Spinal cord (tissue), 10 donors: ENCODE measurements around the gene DAB1. TPM values are rescaled to one million over a fixed set of nuclear protein-coding genes. Genes with fewer than 3 reads are reported as not detected.

Experiments
- DNase-seq, 6 donors: peaks; one replicate each; pipeline versions ENCODE4 v3.0.0 to v3.0.0-alpha.2; 2013 to 2015; ENCODE audit warnings: low spot score in 6 of 6, low read depth in 4 of 6
- H3K27ac ChIP-seq: one replicate; pipeline ENCODE4 v1.5.1; 2013; ENCODE audit warnings: low read depth, low read length, control low read depth
- H3K27me3 ChIP-seq: one replicate; pipeline ENCODE4 v1.6.1; 2013; ENCODE audit warnings: low read length; ENCODE audit not compliant: control insufficient read depth, insufficient read depth
- H3K36me3 ChIP-seq: one replicate; pipeline ENCODE4 v1.6.1; 2013; ENCODE audit warnings: low read length; ENCODE audit not compliant: control insufficient read depth, insufficient read depth
- H3K4me1 ChIP-seq: one replicate; pipeline ENCODE4 v1.6.1; 2013; ENCODE audit warnings: low read length; ENCODE audit not compliant: control insufficient read depth, insufficient read depth
- H3K4me3 ChIP-seq: one replicate; pipeline ENCODE4 v1.5.1; 2013; ENCODE audit warnings: low read depth, low read length, control low read depth
- H3K9me3 ChIP-seq: one replicate; pipeline ENCODE4 v1.6.1; 2013; ENCODE audit warnings: low read length; ENCODE audit not compliant: control insufficient read depth, insufficient read depth
- WGBS: methylation state at CpG from one replicate; pipeline ENCODE4 v1.1.5; 2013; ENCODE audit warnings: missing lambda C conversion rate; ENCODE audit not compliant: insufficient coverage; 5-methylcytosine and 5-hydroxymethylcytosine counted together
- polyA plus RNA-seq, 2 donors: library from polyadenylated mRNA; unstranded; fragments of 120-200 nt; gene quantifications; one replicate each; pipeline ENCODE4 v1.2.1, GENCODE V29; 2013; ENCODE audit not compliant: insufficient read length in 2 of 2
- total RNA-seq, 2 donors: library from RNA; depleted of rRNA in 1 of 2; stranded (reverse); fragments of 120-200 nt in 1 of 2; fragments of >200 nt in 1 of 2; gene quantifications; one replicate each; pipeline versions ENCODE4 v1.2.3 to v1.2.4, GENCODE V29; 2013 to 2014
- donor health status: healthy.

The DAB1 gene
- total and polyA plus RNA-seq, 4 donors, result 8.3 to 27.9 (median 16.9) TPM

- H3K27ac ChIP-seq, result no peak overlapping the region
- peaks cover 6% of the 10 kb centered on the region for H3K36me3 ChIP-seq
- H3K4me3 ChIP-seq, result no peak overlapping the region
- H3K9me3 ChIP-seq, result no peaks in the 10 kb centered on the region
- no peak for DNase-seq
- H3K27me3 ChIP-seq, result no peaks in the 10 kb centered on the region
- H3K4me1 ChIP-seq, result peaks cover 2% of the 10 kb centered on the region
- WGBS, result 76% methylated on average over 4 of the region's 7 CpGs
Observed at GRCh38 chr1:57017717-57018116, 406.1 kb downstream of the DAB1 start.

- 64% methylated on average over 5 of the region's 6 CpGs for WGBS
- H3K4me3 ChIP-seq, result no peak overlapping the region
- H3K27me3 ChIP-seq, result no peaks in the 10 kb centered on the region
- H3K9me3 ChIP-seq, result no peaks in the 10 kb centered on the region
- peaks cover 6% of the 10 kb centered on the region for H3K36me3 ChIP-seq
- DNase-seq, result no peak
- H3K4me1 ChIP-seq, result peaks cover 2% of the 10 kb centered on the region
- H3K27ac ChIP-seq, result no peak overlapping the region
Observed at GRCh38 chr1:57017200-57017599, 406.7 kb downstream of the DAB1 start.

- no peaks in the 10 kb centered on the region for H3K9me3 ChIP-seq
- peaks cover 2% of the 10 kb centered on the region for H3K4me1 ChIP-seq
- H3K36me3 ChIP-seq, result peaks cover 6% of the 10 kb centered on the region
- no peaks in the 10 kb centered on the region for H3K27me3 ChIP-seq
- DNase-seq, result no peak
- H3K4me3 ChIP-seq, result no peak overlapping the region
- H3K27ac ChIP-seq, result no peak overlapping the region
- WGBS, result 97% methylated on average over 15 of the region's 15 CpGs
Observed at GRCh38 chr1:57015071-57015470, 408.8 kb downstream of the DAB1 start.

DNA sequence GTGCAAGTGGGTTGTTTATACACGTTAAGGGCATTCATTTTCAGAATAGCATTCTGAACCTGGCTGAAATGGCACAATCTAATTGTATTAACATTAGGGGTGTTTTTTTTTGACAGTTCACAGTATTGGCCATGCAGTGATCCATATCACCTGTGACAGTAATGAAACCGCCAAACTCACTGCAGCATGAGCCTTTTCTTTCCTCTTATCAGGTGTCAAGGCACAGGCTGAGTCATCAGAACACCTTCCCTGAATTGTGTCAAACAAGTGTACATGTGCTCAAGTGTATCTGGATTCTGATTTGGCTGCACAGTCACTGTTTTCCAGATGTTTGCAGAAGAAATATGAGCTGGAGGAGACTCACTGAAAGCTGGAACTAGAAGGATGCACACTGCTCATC, 410.3 kb downstream of the DAB1 start:
- Histone ChIP-seq H3K27ac (no peak overlapping the region), H3K9me3 (no peaks in the 10 kb centered on the region), H3K4me1 (no peaks in the 10 kb centered on the region), H3K27me3 (no peaks in the 10 kb centered on the region), H3K4me3 (no peak overlapping the region), H3K36me3 (peaks cover 6% of the 10 kb centered on the region)
- DNase-seq, result no peak
- WGBS, result 100% methylated on average over 1 of the region's 2 CpGs

- H3K36me3 ChIP-seq, result peaks cover 6% of the 10 kb centered on the region
- DNase-seq, result no peak
- H3K27me3 ChIP-seq, result no peaks in the 10 kb centered on the region
- H3K27ac ChIP-seq, result no peak overlapping the region
- no peak overlapping the region for H3K4me3 ChIP-seq
- no peaks in the 10 kb centered on the region for H3K4me1 ChIP-seq
- H3K9me3 ChIP-seq, result no peaks in the 10 kb centered on the region
- WGBS, result no CpG with 5 or more reads among the region's 1 CpG
Observed at GRCh38 chr1:57012315-57012714, 411.5 kb downstream of the DAB1 start.

GRCh38 chr1:57010511-57010910, 413.3 kb downstream of the DAB1 start:
- H3K4me1 ChIP-seq, result no peaks in the 10 kb centered on the region
- H3K4me3 ChIP-seq, result no peak overlapping the region
- 94% methylated on average over 3 of the region's 4 CpGs for WGBS
- no peak for DNase-seq
- no peaks in the 10 kb centered on the region for H3K27me3 ChIP-seq
- no peaks in the 10 kb centered on the region for H3K9me3 ChIP-seq
- no peak overlapping the region for H3K27ac ChIP-seq
- H3K36me3 ChIP-seq, result peaks cover 6% of the 10 kb centered on the region

- no peak for DNase-seq
- H3K27me3 ChIP-seq, result no peaks in the 10 kb centered on the region
- no peaks in the 10 kb centered on the region for H3K9me3 ChIP-seq
- H3K36me3 ChIP-seq, result no peaks in the 10 kb centered on the region
- WGBS, result 75% methylated on average over 1 of the region's 2 CpGs
- no peak overlapping the region for H3K27ac ChIP-seq
- no peaks in the 10 kb centered on the region for H3K4me1 ChIP-seq
- H3K4me3 ChIP-seq, result no peak overlapping the region
Observed at GRCh38 chr1:57007948-57008347, 415.9 kb downstream of the DAB1 start.

DNA sequence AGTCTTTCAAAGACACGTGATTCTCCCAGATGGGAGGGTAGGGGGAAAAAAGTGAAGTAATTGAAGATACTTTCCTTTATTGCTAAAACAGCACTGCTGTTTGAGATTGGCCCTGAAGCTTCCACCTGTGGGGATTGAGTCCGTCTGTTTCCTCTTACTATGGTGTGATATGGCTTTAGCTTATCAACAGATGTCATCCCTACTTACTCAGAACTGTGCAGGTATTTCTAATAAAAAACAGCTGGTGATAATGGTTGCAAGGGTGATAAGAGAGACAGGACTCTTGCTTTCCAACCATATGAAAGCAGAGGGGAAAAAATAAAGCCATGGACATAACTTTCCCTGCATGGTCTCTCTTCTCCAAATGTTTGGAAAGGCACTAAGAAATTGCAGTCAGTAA, 416.4 kb downstream of the DAB1 start:
- Histone ChIP-seq H3K4me1 (no peaks in the 10 kb centered on the region), H3K4me3 (no peak overlapping the region), H3K36me3 (no peaks in the 10 kb centered on the region), H3K27ac (no peak overlapping the region), H3K27me3 (no peaks in the 10 kb centered on the region), H3K9me3 (no peaks in the 10 kb centered on the region)
- no CpG with 5 or more reads among the region's 2 CpGs for WGBS
- no peak for DNase-seq

DNA sequence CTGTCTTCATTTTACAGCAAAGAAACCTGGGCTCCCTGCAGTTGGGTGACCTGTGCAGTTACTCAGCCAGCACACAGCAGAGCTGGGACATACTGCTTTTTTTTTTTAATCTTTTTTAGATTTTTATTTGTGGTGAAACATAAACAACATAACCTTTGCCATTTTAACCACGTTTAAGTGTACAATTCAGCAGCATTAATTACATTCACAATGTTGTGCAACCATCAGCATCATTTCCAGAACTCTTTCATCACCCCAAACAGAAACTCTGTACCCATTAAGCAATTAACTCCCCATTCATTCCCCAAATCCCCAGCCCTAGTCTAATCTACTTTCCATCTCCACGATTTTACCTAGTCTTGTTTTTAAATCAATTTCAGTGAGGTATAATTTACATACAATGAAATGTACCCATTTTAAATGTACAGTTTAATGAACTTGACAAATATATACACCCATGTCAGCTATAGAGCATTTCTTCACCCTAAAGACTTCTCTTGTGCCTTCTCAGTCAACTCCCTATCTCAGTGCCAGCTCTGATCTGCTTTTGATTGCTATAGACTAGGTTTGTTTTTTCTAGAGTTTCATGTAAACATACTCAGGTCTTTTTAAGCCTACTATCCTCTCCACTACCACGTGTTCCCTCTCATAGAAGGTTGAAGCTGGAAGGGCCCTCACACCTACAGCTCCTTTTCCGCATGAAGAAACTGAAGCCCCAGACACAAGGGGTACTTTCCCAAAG, 420.3 kb downstream of the DAB1 start:
- no peaks in the 10 kb centered on the region for H3K9me3 ChIP-seq
- H3K27ac ChIP-seq, result no peak overlapping the region
- WGBS, result 70% methylated on average over 2 of the region's 4 CpGs
- no peaks in the 10 kb centered on the region for H3K4me1 ChIP-seq
- DNase-seq, result no peak
- H3K36me3 ChIP-seq, result no peaks in the 10 kb centered on the region
- H3K4me3 ChIP-seq, result no peak overlapping the region
- H3K27me3 ChIP-seq, result no peaks in the 10 kb centered on the region

DNA sequence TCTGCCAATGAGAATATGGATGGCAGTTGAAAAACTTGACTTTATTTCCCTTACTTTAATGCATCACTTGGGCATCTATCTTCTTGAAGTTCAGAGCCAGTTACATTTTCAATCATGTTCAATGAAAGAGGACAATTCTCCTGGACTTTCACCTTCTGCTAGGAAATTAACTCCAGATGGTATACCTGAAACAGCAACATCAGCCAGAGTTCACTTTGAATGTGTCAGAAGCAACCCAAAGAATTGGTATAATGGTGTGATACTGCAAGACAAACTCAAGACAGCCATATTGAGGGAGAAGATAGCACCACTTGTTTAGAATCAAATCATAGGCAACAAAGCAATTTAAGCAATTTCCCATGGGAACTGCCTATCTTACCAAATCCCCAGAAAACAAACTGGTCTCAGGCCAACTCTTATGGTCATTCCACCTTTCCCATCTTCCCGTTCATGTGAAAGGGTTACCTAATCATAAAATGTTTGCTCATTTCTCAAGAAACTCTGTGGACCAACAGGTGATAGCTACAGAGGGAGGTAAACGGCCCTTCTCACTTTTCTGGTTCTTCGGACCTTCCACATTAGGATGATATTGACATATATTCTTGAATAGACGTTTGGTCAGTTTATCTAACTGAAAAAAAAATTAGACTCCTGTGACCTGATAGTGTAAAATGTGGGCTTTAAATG, 428.3 kb downstream of the DAB1 start:
- no peaks in the 10 kb centered on the region for H3K36me3 ChIP-seq
- H3K4me3 ChIP-seq, result no peak overlapping the region
- no peak overlapping the region for H3K27ac ChIP-seq
- no peak for DNase-seq
- no peaks in the 10 kb centered on the region for H3K4me1 ChIP-seq
- WGBS, result no CpG with 5 or more reads among the region's 4 CpGs
- H3K27me3 ChIP-seq, result no peaks in the 10 kb centered on the region
- H3K9me3 ChIP-seq, result no peaks in the 10 kb centered on the region
